NOMO-1 treated with dmso at 0.1 percent for 144 hours (cell line): ENCODE measurements around the gene TCF7L2.

Experiments
- DNase-seq: peaks from one replicate; lab custom pipeline; 2025; ENCODE audit not compliant: unreplicated experiment; lab: John Stamatoyannopoulos, UW

Gene TCF7L2

GRCh38 chr10:113175176-113175575 lies 225.1 kb downstream of the TCF7L2 start:
- no peak for DNase-seq

GRCh38 chr10:113175756-113176651 lies 226.0 kb downstream of the TCF7L2 start:
- DNase-seq: no peak

GRCh38 chr10:113176652-113177155 lies 226.7 kb downstream of the TCF7L2 start:
- no peak for DNase-seq

DNA sequence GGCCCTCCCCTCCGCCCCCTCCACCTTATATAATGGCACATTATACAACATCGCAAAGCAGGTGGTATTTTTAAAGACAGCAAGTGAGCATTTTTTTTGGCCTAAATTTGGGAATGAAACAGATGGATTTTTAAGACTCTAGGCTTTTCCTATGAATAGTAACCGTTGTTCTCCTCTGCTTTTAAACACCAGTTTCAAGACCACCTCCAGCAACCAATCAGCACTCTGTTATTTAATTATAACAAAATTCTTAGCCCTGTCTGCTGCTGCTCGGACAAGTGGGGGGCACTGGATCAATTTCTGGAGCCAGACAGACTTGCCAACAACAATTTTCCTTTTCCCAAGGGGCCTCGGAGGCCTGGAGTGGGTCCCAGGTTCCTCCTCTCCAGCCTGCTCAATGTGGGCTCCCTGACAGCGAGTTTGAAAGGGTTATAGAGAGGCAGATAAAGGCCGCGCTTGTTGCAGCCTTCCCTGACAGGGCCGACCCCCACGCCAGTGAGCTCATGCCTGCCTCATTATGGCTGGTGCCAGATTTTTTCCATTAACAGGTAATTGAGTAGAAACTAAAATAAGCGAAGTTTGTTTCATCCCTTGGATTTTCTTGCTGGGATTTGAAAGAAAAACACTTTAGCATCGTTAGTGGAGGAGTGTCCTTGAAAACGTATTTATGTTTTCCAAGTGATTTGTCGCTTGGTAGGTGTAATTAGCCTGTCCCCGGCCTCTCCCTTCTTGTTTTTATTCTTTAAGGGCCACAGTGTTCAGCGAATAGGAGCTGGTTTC lies 227.3 kb downstream of the TCF7L2 start:
- DNase-seq: no peak

GRCh38 chr10:113177936-113178335 lies 227.9 kb downstream of the TCF7L2 start:
- DNase-seq: no peak

GRCh38 chr10:113178771-113179170 lies 228.7 kb downstream of the TCF7L2 start:
- no peak for DNase-seq

DNA sequence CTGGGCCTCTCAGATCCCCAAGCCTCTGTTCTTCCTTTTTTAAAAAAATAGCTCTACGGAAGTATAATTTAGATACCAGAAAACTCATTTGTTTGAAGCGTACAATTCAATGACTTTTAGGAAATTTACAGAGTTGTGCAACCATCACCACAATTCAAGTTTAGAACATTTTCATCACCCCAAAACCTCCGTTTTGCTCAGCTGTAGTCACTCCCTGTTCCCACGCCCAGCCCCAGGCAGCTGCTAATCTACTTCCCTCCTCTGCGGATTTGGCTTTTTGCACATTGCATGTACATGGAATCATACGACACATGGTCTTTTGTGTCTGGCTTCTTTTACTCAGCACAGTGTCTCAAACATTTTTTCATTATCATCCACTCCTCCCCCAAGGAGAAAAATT lies 229.2 kb downstream of the TCF7L2 start:
- DNase-seq: peak; percentile 84

- DNase-seq: no peak
Observed at GRCh38 chr10:113179966-113180365, 229.9 kb downstream of the TCF7L2 start.

DNA sequence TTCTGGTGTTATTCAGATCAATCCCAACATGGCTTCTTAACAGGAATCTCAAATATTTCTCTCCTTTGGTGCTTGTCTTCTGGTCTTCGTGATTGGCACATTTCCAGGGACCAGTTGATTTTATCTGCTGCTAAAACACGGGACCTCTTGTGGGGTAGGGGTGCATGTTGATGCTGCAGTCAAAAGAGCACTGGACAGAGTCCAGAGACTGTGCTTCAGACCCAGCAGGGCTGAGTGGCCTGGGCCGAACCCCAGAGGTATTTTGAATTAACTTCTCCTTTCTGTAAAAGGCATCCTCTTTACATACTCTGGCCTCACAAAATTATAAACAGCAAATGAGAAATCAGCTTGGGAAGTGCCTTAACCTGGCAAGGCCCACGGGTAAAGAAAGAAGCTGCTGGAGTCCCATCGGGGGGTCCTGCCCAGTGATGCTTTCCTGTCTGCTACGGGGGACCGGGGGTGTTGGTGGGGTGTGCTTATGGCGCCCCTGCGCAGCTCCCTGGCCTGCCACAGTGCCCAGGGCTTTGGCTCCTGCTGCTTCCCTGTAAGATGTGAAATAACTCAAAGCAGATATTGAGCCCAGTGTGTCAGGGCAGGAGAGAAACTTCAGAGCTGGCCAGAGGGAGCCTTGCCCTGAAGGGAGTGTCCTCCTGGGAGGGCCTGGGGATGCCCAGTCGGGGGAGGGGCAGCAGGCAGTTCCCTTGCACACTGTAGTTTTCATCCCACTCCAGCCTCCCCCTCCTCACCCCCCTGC lies 230.5 kb downstream of the TCF7L2 start:
- DNase-seq: peak; percentile 5

DNA sequence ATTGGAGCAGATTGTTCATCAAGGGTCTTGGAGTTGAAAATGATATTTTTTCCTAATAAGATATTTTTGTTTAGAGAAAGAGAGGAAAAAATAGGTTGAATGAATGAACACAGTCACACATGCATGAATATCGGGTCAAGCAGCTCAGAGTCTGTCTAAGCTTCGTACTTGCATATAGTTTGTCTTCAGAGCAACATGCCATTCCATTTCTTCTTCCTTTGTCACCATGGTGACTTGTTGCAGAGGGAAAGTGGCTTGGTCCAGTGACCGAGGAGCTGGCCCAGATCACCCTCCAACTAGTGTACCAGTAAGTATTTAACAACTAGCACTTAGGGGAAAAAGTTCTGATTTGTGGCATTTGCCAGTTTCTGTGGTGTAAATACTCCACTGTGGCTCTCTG lies 232.1 kb downstream of the TCF7L2 start:
- no peak for DNase-seq

GRCh38 chr10:113183573-113183972 lies 233.5 kb downstream of the TCF7L2 start:
- no peak for DNase-seq

GRCh38 chr10:113187063-113187777 lies 237.2 kb downstream of the TCF7L2 start:
- no peak for DNase-seq

GRCh38 chr10:113199459-113199858 lies 249.4 kb downstream of the TCF7L2 start:
- no peak for DNase-seq

DNA sequence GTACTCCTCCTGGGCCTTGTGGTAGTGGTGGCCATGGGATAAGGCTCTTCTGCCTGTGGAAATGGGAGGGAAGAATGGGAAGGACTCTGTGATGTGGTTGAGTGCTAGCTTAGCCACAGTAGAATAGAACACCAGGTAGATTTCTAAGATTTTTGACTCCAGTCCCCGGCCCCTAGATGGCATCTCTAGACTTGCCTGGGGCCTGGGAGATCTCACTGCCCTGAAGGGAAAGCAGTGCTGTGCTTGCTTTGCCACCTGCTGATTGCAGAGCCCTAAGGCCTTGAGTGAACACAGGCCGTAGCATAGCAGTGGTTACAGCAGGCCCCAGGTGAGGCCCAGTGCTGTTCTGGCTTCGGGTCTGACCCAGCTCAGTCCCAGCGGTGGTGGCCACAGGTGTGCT lies 252.0 kb downstream of the TCF7L2 start:
- no peak for DNase-seq

GRCh38 chr10:113207924-113208323 lies 257.9 kb downstream of the TCF7L2 start:
- DNase-seq: no peak

- no peak for DNase-seq
Observed at GRCh38 chr10:113213035-113213434, 263.0 kb downstream of the TCF7L2 start.

DNA sequence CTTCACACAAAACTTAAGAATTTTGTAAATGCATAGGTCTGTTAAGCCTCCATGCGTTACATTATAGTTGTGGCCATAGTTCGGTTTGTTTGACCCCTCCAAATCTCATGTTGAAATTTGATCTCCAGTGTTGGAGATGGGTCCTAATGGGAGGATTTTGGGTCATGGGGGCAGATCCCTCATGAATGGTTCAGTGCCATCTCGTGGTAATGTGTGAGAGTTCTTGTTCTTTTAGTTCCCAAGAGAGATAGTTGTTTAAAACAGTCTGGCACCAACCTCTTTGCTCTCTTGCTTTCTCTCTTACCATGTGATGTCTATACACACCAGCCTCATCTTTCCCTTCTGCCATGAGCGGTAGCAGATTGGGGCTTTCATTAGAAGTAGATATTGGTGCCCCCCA lies 264.3 kb downstream of the TCF7L2 start:
- no peak for DNase-seq

DNA sequence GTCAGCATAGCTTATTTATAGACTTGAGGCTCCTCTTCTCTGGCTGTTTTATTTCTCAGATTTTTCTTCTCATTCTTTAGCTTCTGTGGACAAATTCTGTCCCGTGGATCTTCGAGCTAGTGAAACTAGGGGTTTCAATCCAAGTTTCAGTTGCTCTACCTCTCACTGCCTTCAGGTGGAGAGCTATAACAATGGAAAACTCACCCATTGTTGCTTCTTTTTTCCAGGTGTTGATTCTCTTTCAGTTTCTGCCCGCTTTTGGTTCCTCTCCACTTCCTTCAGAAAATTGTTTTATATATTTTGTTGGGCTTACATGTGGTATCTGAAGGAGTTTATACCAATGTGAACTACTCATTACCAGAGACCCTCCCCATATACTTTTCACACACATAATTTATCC lies 266.1 kb downstream of the TCF7L2 start:
- DNase-seq: no peak
